Epidermal melanocyte (primary cell): ENCODE measurements around the gene CDC14A.

ENCODE experiments used
- DNase-seq: peaks from one replicate; pipeline ENCODE4 v3.0.0; 2011; ENCODE audit warnings: low spot score; ENCODE audit not compliant: insufficient read length

The CDC14A gene

GRCh38 chr1:100482748-100483147, 130.4 kb downstream of the CDC14A start:
- DNase-seq = no peak

GRCh38 chr1:100483230-100483629, 130.9 kb downstream of the CDC14A start:
- DNase-seq = no peak

GRCh38 chr1:100485855-100486258, 133.6 kb downstream of the CDC14A start:
- no peak for DNase-seq

GRCh38 chr1:100494393-100495084, 142.2 kb downstream of the CDC14A start:
- DNase-seq = no peak

GRCh38 chr1:100496896-100497295, 144.6 kb downstream of the CDC14A start:
- no peak for DNase-seq

- DNase-seq = no peak
Measured at GRCh38 chr1:100497796-100498195, 145.5 kb downstream of the CDC14A start.

- no peak for DNase-seq
Measured at GRCh38 chr1:100499194-100499811, 147.0 kb downstream of the CDC14A start.

GRCh38 chr1:100502052-100502792, 149.9 kb downstream of the CDC14A start:
- DNase-seq = no peak

GRCh38 chr1:100506217-100506616, 153.9 kb downstream of the CDC14A start:
- no peak for DNase-seq

GRCh38 chr1:100510451-100510850, 158.1 kb downstream of the CDC14A start:
- DNase-seq = no peak

- no peak for DNase-seq
Measured at GRCh38 chr1:100511058-100511457, 158.8 kb downstream of the CDC14A start.

- no peak for DNase-seq
Measured at GRCh38 chr1:100511773-100512172, 159.5 kb downstream of the CDC14A start.

- no peak for DNase-seq
Measured at GRCh38 chr1:100512803-100513352, 160.6 kb downstream of the CDC14A start.

GRCh38 chr1:100516857-100517256, 164.6 kb downstream of the CDC14A start:
- no peak for DNase-seq

- no peak for DNase-seq
Measured at GRCh38 chr1:100517515-100517914, 165.2 kb downstream of the CDC14A start.

- no peak for DNase-seq
Measured at GRCh38 chr1:100518023-100518422, 165.7 kb downstream of the CDC14A start.

GRCh38 chr1:100523038-100523652, 170.8 kb downstream of the CDC14A start:
- no peak for DNase-seq

GRCh38 chr1:100524355-100524754, 172.0 kb downstream of the CDC14A start:
- DNase-seq = no peak

GRCh38 chr1:100526894-100527293, 174.6 kb downstream of the CDC14A start:
- DNase-seq = no peak

GRCh38 chr1:100528871-100529270, 176.6 kb downstream of the CDC14A start:
- no peak for DNase-seq

GRCh38 chr1:100530141-100530540, 177.8 kb downstream of the CDC14A start:
- no peak for DNase-seq
